Measurements from ENCODE around the gene MYO3B.
A peak's percentile ranks its signal among the peaks of the same experiment; 100 is the strongest.

Gene MYO3B

DNA sequence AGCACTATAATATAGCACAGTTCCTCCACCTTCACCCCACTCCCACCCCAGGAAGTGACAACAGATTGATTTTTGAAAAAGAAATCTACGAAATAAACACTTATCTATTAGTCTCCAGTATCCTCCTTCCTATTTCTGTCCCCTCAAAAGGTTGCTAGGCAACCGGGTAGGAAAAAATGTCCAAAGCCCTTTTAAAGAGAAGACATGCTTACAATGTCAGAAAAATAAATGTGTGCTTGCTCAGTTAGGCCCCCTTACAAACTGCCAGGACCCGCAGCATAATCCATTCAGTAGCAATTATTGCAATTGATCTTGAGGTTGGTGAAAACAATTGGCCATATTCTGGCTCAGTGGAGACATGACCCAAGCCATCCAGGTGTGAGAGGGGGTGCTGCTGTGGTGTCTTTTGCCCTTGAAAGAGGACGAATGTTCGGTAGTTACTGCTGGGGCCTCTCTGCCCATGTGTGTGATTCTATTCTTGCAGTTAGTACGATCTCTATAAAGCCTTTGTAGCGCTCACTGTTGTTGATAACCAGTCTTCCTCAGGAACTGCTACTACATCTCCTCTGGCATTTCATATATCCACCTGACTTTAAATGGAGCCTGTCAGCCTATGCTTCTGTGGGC lies 144.3 kb downstream of the MYO3B start:
- no peak overlapping the region for H3K4me3 ChIP-seq (ENCODE audit: low read depth, low read length)
- DNase-seq (ENCODE audit: low read depth), result no peak
- no peak for TF ChIP-seq POLR2A (IDR thresholded peaks at IDR 0.05; ENCODE audit: extremely low read depth, insufficient read length)
- TF ChIP-seq, protein P1, sequence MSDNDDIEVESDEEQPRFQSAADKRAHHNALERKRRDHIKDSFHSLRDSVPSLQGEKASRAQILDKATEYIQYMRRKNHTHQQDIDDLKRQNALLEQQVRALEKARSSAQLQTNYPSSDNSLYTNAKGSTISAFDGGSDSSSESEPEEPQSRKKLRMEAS (IDR thresholded peaks at IDR 0.05; ENCODE audit: low read depth, low read length), result no peak
- TF ChIP-seq, protein P2, sequence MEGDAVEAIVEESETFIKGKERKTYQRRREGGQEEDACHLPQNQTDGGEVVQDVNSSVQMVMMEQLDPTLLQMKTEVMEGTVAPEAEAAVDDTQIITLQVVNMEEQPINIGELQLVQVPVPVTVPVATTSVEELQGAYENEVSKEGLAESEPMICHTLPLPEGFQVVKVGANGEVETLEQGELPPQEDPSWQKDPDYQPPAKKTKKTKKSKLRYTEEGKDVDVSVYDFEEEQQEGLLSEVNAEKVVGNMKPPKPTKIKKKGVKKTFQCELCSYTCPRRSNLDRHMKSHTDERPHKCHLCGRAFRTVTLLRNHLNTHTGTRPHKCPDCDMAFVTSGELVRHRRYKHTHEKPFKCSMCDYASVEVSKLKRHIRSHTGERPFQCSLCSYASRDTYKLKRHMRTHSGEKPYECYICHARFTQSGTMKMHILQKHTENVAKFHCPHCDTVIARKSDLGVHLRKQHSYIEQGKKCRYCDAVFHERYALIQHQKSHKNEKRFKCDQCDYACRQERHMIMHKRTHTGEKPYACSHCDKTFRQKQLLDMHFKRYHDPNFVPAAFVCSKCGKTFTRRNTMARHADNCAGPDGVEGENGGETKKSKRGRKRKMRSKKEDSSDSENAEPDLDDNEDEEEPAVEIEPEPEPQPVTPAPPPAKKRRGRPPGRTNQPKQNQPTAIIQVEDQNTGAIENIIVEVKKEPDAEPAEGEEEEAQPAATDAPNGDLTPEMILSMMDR (IDR thresholded peaks at IDR 0.05; ENCODE audit: low read depth, low read length), result no peak
- TF ChIP-seq MYC (IDR thresholded peaks at IDR 0.05; ENCODE audit: low read depth, low read length), result no peak

DNA sequence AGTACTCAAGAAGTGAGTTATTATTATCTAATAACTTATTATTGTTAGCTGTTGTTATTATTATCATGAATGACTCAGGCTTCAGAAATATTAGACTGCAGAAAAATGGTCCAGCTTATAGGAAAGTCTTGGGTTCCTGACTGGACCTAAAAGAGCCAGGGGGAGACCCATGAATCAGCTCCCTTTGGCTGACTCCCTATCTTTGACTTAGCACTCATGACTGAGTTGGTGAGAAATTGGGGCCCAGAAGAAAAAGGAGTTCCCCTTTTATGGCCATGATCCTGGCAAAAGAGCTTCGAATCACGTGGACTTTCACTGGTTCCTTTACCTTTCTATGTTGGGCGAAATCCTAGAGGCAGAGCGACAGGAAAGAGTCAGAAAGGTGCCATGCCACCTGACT lies 145.8 kb downstream of the MYO3B start:
- H3K4me3 ChIP-seq (ENCODE audit: low read depth, low read length), result no peak overlapping the region
- DNase-seq (ENCODE audit: low read depth), result no peak
- TF ChIP-seq MYC (IDR thresholded peaks at IDR 0.05; ENCODE audit: low read depth, low read length), result no peak
- TF ChIP-seq POLR2A (IDR thresholded peaks at IDR 0.05; ENCODE audit: extremely low read depth, insufficient read length), result no peak
- TF ChIP-seq, protein P2 (IDR thresholded peaks at IDR 0.05; ENCODE audit: low read depth, low read length), result no peak
- TF ChIP-seq, protein P1 (IDR thresholded peaks at IDR 0.05; ENCODE audit: low read depth, low read length), result no peak

DNA sequence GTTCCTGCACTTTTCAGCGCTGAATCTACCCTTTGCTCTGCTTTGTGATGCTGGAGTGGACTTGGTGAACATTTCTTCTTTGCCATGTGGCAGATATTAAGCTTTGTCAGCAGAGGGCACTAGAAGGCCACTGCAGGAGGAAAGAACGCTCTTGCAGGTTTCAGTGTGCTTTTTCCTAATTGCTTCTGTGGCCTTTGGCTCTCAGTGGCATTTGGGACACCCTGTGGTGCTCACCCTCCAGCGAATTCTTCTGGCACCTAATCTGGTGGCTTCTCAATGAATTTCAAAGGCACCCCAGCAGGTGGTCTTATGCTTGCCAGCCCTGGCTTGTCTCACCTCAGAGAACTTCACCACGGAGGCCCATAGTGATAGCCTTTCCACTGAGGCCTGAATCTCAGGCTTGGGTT lies 146.7 kb downstream of the MYO3B start:
- DNase-seq (ENCODE audit: low read depth), result peak; percentile 63
- no peak overlapping the region for H3K4me3 ChIP-seq (ENCODE audit: low read depth, low read length)
- TF ChIP-seq, protein P1 (IDR thresholded peaks at IDR 0.05; ENCODE audit: low read depth, low read length), result peak; percentile 90
- TF ChIP-seq, protein P2 (IDR thresholded peaks at IDR 0.05; ENCODE audit: low read depth, low read length), result peak; percentile 81
- TF ChIP-seq POLR2A (IDR thresholded peaks at IDR 0.05; ENCODE audit: extremely low read depth, insufficient read length) (no peak), MYC (IDR thresholded peaks at IDR 0.05; ENCODE audit: low read depth, low read length) (peak; percentile 81)

DNA sequence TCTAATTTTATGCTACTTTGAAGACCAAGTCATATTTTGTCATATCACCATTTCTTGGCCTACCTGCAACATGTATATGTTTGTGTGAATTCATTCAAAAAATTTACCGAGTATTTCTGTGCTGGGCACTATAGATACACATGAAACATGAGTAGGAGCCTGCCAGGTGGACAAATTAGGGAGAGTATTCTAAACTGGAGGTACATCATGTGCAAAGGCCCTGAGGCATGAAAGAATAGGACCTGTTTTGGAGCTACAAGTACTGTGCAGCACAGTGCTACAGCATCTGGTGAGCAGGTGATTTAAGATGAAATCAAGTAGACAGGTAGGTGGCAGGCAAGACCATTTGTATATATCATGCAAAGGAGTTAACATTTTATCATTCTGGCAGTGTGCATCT lies 152.9 kb downstream of the MYO3B start:
- DNase-seq (ENCODE audit: low read depth), result no peak
- TF ChIP-seq, protein P2 (IDR thresholded peaks at IDR 0.05; ENCODE audit: low read depth, low read length), result no peak
- TF ChIP-seq MYC (IDR thresholded peaks at IDR 0.05; ENCODE audit: low read depth, low read length) (no peak), POLR2A (IDR thresholded peaks at IDR 0.05; ENCODE audit: extremely low read depth, insufficient read length) (no peak)
- TF ChIP-seq, protein P1 (IDR thresholded peaks at IDR 0.05; ENCODE audit: low read depth, low read length), result no peak
- H3K4me3 ChIP-seq (ENCODE audit: low read depth, low read length), result no peak overlapping the region

DNA sequence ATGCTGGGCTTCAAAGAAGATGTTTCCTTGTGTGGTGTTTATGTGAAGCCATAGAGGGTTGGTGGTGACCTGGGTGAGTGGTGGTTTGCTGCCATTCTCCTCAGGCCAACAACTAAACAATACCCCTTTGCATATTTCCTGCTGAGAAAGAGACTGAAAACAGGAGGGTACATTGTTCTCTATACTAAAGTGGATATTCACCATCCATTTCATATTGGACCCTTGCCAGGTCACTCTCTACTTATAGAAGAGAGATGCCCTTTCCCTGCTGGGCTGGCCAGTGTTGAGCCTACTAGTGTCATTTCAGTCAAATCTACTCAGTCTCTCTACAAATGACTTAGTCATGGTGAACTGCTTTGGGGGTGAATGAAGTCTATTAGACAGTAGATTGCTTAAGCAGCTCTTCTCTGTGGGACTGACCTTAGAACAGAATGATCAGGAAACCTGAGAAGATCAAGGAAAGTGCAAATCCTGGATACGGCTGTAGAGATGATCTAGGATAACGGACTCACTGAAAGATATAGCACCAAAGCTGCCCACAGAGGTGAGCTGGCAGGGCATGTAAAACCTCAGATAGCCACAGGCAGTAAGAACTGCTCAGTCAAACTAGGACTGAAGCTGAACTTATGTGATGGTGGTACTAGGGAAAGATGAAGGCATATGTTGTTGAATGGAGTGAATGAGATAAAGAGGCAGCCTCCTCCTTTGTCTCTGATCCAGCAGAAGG lies 154.9 kb downstream of the MYO3B start:
- no peak for DNase-seq (ENCODE audit: low read depth)
- TF ChIP-seq MYC (IDR thresholded peaks at IDR 0.05; ENCODE audit: low read depth, low read length) (no peak), POLR2A (IDR thresholded peaks at IDR 0.05; ENCODE audit: extremely low read depth, insufficient read length) (no peak)
- TF ChIP-seq, protein P2 (IDR thresholded peaks at IDR 0.05; ENCODE audit: low read depth, low read length), result no peak
- TF ChIP-seq, protein P1 (IDR thresholded peaks at IDR 0.05; ENCODE audit: low read depth, low read length), result no peak

More for the DNA sequence above, 154.9 kb downstream of the MYO3B start:
- no peak overlapping the region for H3K4me3 ChIP-seq (ENCODE audit: low read depth, low read length)

Data from NB4 (cell line).